Measurements from ENCODE around the gene SLC6A18. TPM values are rescaled to one million over a fixed set of nuclear protein-coding genes. Genes with fewer than 3 reads are reported as not detected.

Gene SLC6A18
- total RNA-seq, 4 donors from 2014 or later: not detected

DNA sequence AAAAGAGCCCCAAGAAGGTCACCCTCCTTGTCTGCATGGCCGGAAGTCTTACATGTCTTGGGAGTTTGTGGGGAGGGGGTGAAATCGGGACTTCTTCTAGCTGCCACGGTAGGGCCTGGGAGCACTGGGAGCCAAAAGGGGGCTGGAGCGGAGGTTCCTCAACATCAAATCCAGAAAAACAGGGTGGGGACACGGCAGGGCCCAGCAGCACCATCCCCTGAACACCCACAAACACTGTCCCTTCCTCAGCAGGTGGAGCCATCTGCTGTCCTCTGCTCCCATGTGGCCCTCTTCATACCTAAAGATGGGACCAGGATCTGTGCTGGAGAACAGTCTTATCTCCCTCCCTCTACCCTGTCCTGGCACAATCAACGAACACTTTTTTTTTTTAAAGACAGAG lies 67.0 kb downstream of the SLC6A18 start:
- Histone ChIP-seq H3K4me3 (no peak overlapping the region), H3K4me1 (peaks cover 0 to 13% (median 0%) of the 10 kb centered on the region in 3 donors), H3K27me3 (peaks cover 84% of the 10 kb centered on the region), H3K9me3 (peaks cover 0 to 13% (median 0%) of the 10 kb centered on the region in 3 donors), H3K27ac (no peak overlapping the region), H3K36me3 (no peaks in the 10 kb centered on the region)
- ATAC-seq: no peak
- TF ChIP-seq POLR2A (IDR thresholded peaks at IDR 0.05) (no peak), POLR2AphosphoS5 (IDR thresholded peaks at IDR 0.05) (no peak), CTCF (IDR thresholded peaks at IDR 0.05) (no peak), EP300 (IDR thresholded peaks at IDR 0.05) (no peak)
- WGBS, 2 donors (ENCODE audit: low coverage in 1 of 2): 62 to 73% methylated on average over 5 to 6 of the region's 6 CpGs

DNA sequence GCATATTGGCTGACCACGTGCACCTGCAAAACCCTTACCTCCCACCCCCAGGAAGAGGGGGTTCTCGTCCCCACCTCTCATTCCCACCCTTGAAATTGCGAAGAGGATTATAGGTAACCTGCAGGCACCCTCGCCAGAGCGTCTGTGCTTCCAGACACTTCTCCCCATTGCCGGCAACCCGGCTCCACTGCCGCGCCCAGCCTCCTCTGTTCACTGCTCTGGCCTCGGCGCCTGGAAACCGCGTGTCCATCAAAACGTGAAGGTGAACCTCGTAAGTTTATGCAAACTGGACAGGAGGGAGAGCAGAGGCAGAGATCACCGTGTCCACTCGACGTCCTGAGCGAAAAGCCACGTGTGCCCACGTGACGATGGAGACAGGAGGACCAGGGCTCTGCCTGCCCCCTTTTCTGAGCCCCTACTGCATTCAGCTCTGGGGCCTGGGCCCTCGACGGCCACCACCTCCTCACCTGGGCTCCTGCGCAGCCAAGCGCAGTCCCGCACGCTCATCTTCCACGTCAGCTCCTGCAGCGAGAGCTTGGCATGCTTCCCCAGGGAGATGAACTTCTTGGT lies 67.8 kb downstream of the SLC6A18 start:
- H3K27ac ChIP-seq: no peak overlapping the region
- no peak overlapping the region for H3K4me3 ChIP-seq
- H3K36me3 ChIP-seq: no peaks in the 10 kb centered on the region
- TF ChIP-seq EP300 (IDR thresholded peaks at IDR 0.05) (no peak), CTCF (IDR thresholded peaks at IDR 0.05) (no peak), POLR2A (IDR thresholded peaks at IDR 0.05) (no peak), POLR2AphosphoS5 (IDR thresholded peaks at IDR 0.05) (no peak)
- ATAC-seq: no peak
- H3K9me3 ChIP-seq: peaks cover 0 to 10% (median 0%) of the 10 kb centered on the region in 3 donors
- 74 to 80% methylated on average over 3 to 18 of the region's 30 CpGs for WGBS, 2 donors (ENCODE audit: low coverage in 1 of 2)
- peaks cover 92% of the 10 kb centered on the region for H3K27me3 ChIP-seq
- H3K4me1 ChIP-seq: peaks cover 0 to 13% (median 0%) of the 10 kb centered on the region in 3 donors

GRCh38 chr5:1293416-1294205 lies 68.4 kb downstream of the SLC6A18 start:
- peaks cover 0 to 4% (median 0%) of the 10 kb centered on the region in 3 donors for H3K9me3 ChIP-seq
- H3K36me3 ChIP-seq: no peaks in the 10 kb centered on the region
- WGBS, 2 donors (ENCODE audit: low coverage in 1 of 2): no CpG with 5 or more reads among the region's 60 CpGs
- no peak overlapping the region for H3K4me3 ChIP-seq
- H3K27ac ChIP-seq: no peak overlapping the region
- H3K4me1 ChIP-seq: peaks cover 0 to 13% (median 0%) of the 10 kb centered on the region in 3 donors
- H3K27me3 ChIP-seq: peaks cover 93% of the 10 kb centered on the region
- no peak for ATAC-seq
- TF ChIP-seq EP300 (IDR thresholded peaks at IDR 0.05): no peak
- no peak for TF ChIP-seq CTCF (IDR thresholded peaks at IDR 0.05)
- TF ChIP-seq POLR2AphosphoS5 (IDR thresholded peaks at IDR 0.05): no peak

GRCh38 chr5:1294206-1294834 lies 69.1 kb downstream of the SLC6A18 start:
- no peak for ATAC-seq
- H3K36me3 ChIP-seq: no peaks in the 10 kb centered on the region
- H3K4me3 ChIP-seq: no peak overlapping the region
- H3K4me1 ChIP-seq: peaks cover 0 to 13% (median 0%) of the 10 kb centered on the region in 3 donors
- H3K27ac ChIP-seq: no peak overlapping the region
- H3K9me3 ChIP-seq: no peaks in the 10 kb centered on the region
- TF ChIP-seq POLR2A (IDR thresholded peaks at IDR 0.05) (no peak), POLR2AphosphoS5 (IDR thresholded peaks at IDR 0.05) (no peak), CTCF (IDR thresholded peaks at IDR 0.05) (no peak), EP300 (IDR thresholded peaks at IDR 0.05) (no peak)
- no CpG with 5 or more reads among the region's 69 CpGs for WGBS, 2 donors (ENCODE audit: low coverage in 1 of 2)
- peaks cover 93% of the 10 kb centered on the region for H3K27me3 ChIP-seq

Measured in gastroesophageal sphincter (tissue), 4 donors.